SKM-1 (cell line): ENCODE measurements around the gene RSRC1.
A peak's percentile ranks its signal among the peaks of the same experiment; 100 is the strongest.

Experiments used
- DNase-seq: peaks from one replicate; lab custom pipeline; 2025; ENCODE audit not compliant: unreplicated experiment; lab: John Stamatoyannopoulos, UW

The RSRC1 gene

DNA sequence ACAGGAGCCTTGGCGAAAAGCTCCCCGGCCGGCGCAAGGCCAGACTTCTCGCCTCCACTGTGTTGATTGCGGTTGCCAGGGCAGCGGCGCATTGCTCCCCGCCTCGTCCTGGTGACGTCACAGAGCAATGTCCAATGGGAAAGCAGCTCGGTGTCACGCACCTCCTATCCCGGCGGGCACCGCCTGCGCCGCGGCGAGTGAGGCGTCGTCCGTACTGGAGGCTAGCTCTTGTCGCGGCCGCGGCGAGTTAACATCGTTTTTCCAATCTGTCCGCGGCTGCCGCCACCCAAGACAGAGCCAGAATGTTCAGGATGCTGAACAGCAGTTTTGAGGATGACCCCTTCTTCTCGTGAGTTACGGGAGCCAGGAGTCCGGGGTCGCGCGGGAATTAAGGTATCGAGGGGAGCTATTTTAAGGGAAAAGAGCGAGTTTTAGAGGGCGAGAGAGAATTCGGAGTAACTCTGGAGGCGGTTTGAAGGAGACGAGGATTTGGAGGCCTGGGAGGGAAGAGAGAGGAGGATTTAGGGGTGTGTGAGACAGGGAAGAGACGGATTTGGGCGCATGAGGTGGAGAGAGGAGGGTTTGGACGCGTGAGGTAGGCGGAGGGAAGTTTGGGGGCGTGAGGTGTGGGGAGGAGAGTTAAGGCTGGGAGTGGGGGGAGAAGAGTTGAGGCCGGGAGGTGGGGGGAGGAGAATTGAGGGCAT lies 461.3 kb downstream of the RSRC1 start, which contains the start of gene MLF1:
MLF1 (plus strand) TSS at position 196 of the 704 bp plus-strand sequence; CDS start at position 303, 107 bp downstream.
- peak; percentile 68 for DNase-seq

DNA sequence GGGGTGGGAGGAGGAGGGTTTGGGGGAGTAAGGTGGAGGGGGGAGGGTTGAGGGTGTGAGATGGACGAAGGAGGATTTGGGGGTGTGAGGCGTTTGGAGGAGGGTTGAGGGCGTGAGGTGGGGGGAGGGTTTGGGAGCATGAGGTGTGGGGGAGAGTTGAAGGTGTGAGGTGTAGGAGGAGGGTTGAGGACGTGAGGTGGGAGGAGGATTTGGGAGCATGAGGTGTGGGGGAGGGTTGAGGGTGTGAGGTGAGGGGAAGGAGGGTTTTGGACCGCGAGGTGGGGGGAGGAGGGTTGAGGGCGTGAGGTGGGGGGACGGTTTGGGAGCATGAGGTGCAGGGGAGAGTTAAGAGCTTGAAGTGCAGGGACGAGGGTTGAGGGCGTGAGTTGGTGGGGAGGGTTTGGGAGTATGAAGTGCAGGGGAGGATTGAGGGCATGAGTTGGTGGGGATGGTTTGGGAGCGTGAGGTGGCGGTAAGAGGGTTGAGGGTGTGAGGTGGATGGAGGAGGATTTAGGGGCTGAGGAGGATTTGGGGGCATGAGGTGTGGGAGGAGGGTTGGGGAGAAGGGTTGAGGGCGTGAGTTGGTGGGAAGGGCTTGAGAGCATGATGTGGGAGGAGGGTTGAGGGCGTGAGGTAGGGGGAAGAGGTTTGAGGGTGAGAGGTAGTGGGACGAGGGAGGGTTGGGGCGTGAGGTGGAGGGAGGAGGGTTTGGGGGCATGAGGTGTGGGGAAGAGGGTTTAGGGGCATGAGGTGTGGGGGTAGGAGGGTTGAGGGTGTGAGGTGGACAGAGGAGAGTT lies 462.3 kb downstream of the RSRC1 start:
- no peak for DNase-seq

DNA sequence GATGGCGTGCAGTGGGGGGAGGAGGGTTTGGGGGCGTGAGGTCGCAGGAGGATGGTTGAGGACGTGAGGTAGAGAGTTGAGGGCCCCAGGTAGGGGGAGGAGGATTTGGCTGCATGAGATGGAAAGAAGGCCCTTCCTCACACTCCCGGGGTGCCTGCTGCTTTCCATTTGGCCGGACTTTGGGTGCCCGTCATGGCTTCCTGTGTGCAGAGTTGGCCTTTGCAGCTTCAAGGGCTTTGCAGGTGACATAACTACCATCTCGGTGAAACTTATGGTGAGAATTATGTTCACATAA lies 462.8 kb downstream of the RSRC1 start:
- DNase-seq: no peak

GRCh38 chr3:158573714-158574113 lies 463.8 kb downstream of the RSRC1 start:
- no peak for DNase-seq

GRCh38 chr3:158574646-158575045 lies 464.8 kb downstream of the RSRC1 start:
- DNase-seq: no peak

DNA sequence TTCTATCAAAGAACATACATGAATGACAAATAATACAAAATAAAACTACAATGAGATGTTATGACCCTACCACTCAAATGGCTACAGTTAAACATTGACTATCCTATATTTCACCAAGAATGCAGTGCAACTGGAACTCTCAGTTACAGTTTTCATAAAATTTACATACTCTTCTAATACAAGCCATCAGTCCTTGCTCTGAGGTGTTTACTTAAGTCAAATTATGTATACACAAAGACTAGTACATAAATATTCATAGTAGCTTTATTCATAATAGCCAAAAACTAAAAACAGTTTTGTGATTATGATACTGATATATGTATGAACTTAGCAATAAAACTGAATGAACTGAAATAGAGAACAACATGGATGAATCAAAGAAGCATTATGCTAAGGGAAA lies 480.3 kb downstream of the RSRC1 start:
- no peak for DNase-seq
